ENCODE results near the gene POLE4.

Gene POLE4

DNA sequence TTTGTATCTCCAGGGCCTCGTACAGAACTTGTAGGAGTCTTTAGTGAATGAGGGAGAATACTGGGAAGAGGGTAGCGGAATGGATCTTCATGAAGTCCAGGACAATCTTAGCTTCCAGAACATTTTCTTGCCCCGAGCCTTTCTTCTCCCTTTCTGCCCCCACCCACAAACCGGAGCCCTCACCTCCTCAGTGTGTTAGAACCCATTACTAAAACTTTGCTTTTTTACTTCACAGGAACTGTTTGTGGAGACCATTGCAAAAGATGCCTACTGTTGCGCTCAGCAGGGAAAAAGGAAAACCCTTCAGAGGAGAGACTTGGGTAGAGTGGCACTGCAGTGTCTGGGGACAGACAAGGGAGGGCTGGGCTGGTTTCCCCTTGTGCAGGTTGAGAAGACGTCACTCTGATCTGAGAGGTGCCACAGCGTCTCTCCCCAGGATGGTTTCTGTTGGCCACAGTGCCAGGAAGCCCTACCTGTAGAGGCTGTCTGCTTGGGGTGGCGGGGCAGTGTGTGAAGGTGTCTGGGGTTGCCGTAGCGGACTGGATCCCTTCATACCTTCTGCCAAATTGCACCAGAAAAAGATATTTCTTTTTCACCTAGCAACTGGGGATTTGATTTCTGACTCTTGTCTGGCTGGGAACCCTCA, 786 bp downstream of the POLE4 start:
- no peak for DNase-seq (ENCODE audit: low read depth)
- TF ChIP-seq, protein P1, sequence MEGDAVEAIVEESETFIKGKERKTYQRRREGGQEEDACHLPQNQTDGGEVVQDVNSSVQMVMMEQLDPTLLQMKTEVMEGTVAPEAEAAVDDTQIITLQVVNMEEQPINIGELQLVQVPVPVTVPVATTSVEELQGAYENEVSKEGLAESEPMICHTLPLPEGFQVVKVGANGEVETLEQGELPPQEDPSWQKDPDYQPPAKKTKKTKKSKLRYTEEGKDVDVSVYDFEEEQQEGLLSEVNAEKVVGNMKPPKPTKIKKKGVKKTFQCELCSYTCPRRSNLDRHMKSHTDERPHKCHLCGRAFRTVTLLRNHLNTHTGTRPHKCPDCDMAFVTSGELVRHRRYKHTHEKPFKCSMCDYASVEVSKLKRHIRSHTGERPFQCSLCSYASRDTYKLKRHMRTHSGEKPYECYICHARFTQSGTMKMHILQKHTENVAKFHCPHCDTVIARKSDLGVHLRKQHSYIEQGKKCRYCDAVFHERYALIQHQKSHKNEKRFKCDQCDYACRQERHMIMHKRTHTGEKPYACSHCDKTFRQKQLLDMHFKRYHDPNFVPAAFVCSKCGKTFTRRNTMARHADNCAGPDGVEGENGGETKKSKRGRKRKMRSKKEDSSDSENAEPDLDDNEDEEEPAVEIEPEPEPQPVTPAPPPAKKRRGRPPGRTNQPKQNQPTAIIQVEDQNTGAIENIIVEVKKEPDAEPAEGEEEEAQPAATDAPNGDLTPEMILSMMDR (IDR thresholded peaks at IDR 0.05; ENCODE audit: low read depth, low read length, missing control alignments), result no peak
- H3K4me3 ChIP-seq (ENCODE audit: low read depth, low read length), result peak overlapping the region; percentile 72

GRCh38 chr2:74966887-74967286, 8.4 kb downstream of the POLE4 start:
- no peak overlapping the region for H3K4me3 ChIP-seq (ENCODE audit: low read depth, low read length)
- TF ChIP-seq, protein P1 (IDR thresholded peaks at IDR 0.05; ENCODE audit: low read depth, low read length, missing control alignments), result no peak
- DNase-seq (ENCODE audit: low read depth), result no peak

GRCh38 chr2:74975016-74975415, 16.6 kb downstream of the POLE4 start:
- DNase-seq (ENCODE audit: low read depth), result no peak
- no peak overlapping the region for H3K4me3 ChIP-seq (ENCODE audit: low read depth, low read length)
- TF ChIP-seq, protein P1 (IDR thresholded peaks at IDR 0.05; ENCODE audit: low read depth, low read length, missing control alignments), result no peak

DNA sequence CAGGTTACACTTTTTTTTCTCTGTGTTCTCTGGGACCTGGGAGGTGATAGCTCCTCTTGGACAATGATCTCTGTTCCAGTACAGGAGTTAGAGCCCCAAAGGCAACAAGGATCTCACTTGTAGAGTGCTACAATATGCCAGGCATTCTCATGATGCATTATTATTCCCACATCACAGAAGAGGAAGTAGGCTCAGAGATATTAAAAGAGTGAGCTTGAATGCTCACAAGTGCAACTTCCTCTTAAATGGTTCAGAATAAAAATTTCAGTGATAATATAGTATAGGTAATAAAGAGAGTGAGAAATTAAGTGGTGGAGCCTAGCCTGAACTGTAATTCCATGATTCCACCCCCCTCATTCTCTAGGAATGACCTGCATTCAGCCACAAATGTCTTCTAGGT, 21.4 kb downstream of the POLE4 start:
- no peak for DNase-seq (ENCODE audit: low read depth)

DNA sequence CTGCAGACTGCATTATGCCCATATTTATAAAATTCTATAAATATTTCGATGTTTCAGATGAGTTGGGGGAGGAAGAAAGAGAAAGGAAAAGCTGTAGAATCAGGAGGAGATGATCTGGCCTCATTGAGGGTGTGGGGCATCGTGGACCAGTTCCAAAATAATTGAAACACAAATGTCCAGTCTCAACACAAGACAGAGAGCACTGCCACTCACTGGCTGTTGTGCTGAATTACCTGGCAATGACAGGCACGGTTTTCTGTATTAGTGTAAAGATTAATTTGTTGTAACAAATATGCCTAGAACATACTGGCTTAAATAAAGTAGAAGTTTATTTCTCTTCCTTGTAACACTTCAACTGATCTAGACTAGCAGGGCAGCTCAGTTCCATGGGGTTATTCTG, 24.1 kb downstream of the POLE4 start:
- no peak overlapping the region for H3K4me3 ChIP-seq (ENCODE audit: low read depth, low read length)
- DNase-seq (ENCODE audit: low read depth), result no peak
- TF ChIP-seq, protein P1 (IDR thresholded peaks at IDR 0.05; ENCODE audit: low read depth, low read length, missing control alignments), result peak; percentile 28

More for the DNA sequence above, 21.4 kb downstream of the POLE4 start:
- TF ChIP-seq, protein P1 (IDR thresholded peaks at IDR 0.05; ENCODE audit: low read depth, low read length, missing control alignments), result no peak
- no peak overlapping the region for H3K4me3 ChIP-seq (ENCODE audit: low read depth, low read length)

DNA sequence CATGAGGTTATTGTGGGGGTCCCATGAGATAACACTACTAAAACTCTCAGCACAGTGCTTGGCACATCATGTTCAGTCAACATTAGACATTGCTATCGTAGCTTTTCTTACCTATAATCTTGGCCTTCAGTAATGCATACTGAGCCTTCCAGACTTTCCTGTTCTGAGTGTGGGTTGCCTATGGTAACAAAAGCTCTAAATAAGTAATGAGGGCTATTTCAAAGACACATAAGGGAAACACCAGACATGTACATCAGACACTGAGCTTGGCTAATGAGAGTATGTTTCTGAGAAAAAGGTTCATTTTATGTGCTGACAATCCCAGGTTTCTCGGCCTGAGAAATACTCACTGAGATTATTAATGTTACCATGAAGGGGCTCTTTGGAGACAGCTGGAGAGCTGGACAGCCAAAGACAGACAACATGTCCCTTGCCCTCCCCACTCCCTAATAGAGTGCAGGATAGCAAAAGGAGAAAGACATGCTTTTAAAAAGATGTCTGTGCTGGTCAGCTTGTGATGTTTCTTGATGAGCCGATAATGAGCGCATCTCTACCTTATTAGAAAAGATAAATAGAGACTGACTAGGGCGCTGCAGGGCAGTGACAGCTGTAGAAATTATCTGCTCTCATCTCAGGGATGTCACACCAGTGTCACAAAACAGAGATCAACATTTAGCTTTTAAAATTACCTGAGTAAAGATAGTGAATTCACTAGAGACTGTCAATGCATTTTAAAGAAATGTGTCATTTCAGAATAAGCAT, 25.4 kb downstream of the POLE4 start:
- H3K4me3 ChIP-seq (ENCODE audit: low read depth, low read length), result no peak overlapping the region
- TF ChIP-seq, protein P1 (IDR thresholded peaks at IDR 0.05; ENCODE audit: low read depth, low read length, missing control alignments), result no peak
- DNase-seq (ENCODE audit: low read depth), result no peak

All from GM12864 (cell line).